ENCODE data around the gene FAAP100.

DNA sequence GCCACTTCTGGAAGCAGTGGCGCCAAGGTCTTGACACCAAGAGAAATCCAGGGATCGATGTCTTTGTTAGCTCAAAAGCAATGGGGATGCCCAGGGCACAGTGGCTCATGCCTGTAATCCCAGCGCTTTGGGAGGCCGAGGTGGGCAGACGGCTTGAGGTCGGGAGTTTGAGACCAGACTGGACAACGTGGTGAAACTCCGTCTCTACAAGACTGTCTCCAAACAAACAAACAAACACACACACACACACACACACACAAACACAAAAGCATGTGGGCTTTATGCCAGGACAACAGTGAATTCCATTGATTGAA lies 22.4 kb upstream of the FAAP100 start:
- TF ChIP-seq GABPA (IDR thresholded peaks at IDR 0.05; ENCODE audit: low read depth) (no peak), POLR2AphosphoS5 (IDR thresholded peaks at IDR 0.05; ENCODE audit: low read depth) (no peak), SPI1 (IDR thresholded peaks at IDR 0.05; ENCODE audit: borderline replicate concordance, low read depth) (no peak)
- TF ChIP-seq, protein P1, sequence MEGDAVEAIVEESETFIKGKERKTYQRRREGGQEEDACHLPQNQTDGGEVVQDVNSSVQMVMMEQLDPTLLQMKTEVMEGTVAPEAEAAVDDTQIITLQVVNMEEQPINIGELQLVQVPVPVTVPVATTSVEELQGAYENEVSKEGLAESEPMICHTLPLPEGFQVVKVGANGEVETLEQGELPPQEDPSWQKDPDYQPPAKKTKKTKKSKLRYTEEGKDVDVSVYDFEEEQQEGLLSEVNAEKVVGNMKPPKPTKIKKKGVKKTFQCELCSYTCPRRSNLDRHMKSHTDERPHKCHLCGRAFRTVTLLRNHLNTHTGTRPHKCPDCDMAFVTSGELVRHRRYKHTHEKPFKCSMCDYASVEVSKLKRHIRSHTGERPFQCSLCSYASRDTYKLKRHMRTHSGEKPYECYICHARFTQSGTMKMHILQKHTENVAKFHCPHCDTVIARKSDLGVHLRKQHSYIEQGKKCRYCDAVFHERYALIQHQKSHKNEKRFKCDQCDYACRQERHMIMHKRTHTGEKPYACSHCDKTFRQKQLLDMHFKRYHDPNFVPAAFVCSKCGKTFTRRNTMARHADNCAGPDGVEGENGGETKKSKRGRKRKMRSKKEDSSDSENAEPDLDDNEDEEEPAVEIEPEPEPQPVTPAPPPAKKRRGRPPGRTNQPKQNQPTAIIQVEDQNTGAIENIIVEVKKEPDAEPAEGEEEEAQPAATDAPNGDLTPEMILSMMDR (IDR thresholded peaks at IDR 0.05; ENCODE audit: insufficient read depth, low read length) = no peak
- TF ChIP-seq, protein P2, sequence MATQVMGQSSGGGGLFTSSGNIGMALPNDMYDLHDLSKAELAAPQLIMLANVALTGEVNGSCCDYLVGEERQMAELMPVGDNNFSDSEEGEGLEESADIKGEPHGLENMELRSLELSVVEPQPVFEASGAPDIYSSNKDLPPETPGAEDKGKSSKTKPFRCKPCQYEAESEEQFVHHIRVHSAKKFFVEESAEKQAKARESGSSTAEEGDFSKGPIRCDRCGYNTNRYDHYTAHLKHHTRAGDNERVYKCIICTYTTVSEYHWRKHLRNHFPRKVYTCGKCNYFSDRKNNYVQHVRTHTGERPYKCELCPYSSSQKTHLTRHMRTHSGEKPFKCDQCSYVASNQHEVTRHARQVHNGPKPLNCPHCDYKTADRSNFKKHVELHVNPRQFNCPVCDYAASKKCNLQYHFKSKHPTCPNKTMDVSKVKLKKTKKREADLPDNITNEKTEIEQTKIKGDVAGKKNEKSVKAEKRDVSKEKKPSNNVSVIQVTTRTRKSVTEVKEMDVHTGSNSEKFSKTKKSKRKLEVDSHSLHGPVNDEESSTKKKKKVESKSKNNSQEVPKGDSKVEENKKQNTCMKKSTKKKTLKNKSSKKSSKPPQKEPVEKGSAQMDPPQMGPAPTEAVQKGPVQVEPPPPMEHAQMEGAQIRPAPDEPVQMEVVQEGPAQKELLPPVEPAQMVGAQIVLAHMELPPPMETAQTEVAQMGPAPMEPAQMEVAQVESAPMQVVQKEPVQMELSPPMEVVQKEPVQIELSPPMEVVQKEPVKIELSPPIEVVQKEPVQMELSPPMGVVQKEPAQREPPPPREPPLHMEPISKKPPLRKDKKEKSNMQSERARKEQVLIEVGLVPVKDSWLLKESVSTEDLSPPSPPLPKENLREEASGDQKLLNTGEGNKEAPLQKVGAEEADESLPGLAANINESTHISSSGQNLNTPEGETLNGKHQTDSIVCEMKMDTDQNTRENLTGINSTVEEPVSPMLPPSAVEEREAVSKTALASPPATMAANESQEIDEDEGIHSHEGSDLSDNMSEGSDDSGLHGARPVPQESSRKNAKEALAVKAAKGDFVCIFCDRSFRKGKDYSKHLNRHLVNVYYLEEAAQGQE (IDR thresholded peaks at IDR 0.05; ENCODE audit: insufficient replicate concordance, low read depth) = no peak

All from HL-60 (cell line).